ENCODE data around the gene FAM90A26.
A peak's percentile ranks its signal among the peaks of the same experiment; 100 is the strongest.
"Not testable (repeated sequence)": the region's sequence is repeated elsewhere in the genome, so short reads cannot be mapped to it uniquely, and the experiment has no call there.

Gene FAM90A26, protein sequence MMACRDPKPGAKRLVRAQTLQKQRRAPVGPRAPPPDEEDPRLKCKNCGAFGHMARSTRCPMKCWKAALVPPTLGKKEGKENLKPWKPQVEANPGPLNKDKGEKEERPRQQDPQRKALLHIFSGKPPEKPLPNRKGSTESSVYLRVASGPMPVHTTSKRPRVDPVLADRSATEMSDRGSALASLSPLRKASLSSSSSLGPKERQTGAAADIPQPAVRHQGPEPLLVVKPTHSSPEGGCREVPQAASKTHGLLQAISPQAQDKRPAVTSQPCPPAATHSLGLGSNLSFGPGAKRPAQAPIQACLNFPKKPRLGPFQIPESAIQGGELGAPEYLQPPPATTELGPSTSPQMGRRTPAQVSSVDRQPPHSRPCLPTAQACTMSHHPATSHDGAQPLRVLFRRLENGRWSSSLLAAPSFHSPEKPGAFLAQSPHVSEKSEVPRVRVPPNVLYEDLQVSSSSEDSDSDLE

DNA sequence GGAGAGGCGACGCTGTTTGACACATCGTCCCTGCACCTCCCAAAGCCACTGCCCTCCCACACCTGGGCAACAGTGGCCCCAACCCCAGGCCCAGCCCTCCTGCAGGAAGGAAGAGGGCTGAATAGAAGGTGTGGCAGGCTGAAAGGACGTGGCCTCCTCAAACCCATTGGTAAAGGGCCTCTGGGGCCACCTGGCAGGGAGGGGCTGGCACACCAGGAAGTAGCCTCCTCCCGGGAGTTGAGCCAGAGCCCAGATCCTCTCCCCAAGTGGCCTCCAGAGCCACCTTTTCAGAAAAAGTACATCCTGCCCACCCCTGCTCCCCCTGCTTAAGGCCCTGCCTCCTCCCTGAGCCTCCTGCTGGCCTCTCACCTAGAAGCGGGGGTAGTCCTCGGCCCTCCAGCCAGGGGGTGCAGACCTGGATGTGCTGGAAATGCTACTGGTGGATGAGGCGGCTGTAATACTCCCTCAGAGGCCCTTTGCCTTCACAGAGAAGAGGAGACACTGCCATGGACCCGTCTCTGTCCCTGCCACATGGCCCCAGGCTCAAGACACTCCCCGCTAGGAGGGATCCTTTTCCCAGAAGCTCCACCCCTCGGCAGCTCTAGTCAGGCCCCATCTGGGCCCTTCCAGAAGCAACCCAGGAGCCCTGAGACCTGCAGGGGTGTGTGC, at the start of gene FAM90A26:
Gene FAM90A26 (plus strand): TSS at position 619 of the 669 bp plus-strand sequence. CDS start 2,764 bp downstream, outside the sequence.
- DNase-seq: not testable (repeated sequence)

GRCh38 chr4:9122711-9123110, 47.5 kb upstream of the FAM90A26 start:
- not testable (repeated sequence) for DNase-seq

GRCh38 chr4:9123572-9124007, 46.6 kb upstream of the FAM90A26 start:
- DNase-seq: peak; percentile 43

DNA sequence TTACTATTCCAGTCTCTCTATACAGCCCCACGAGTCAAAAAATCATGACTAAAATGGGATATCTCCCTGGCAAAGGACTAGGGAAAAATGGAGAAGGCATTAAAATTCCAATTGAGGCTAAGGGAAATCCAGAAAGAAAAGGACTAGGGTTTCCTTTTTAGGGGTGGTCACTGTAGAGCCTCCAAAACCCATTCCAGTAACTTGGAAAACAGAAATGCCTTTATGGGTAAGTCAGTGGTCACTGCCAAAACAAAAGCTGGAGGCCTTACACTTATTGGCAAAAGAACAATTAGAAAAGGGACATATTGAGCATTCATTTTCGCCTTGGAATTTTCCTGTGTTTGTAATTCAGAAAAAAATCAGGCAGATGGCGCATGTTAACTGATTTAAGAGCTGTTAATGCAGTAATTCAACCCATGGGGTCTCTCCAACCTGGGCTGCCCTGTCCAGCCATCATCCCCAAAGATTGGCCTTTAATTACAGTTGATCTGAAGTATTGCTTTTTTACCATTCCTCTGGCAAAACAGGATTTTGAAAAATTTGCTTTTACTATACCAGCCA, 44.5 kb upstream of the FAM90A26 start:
- not testable (repeated sequence) for DNase-seq

GRCh38 chr4:9131420-9131819, 38.8 kb upstream of the FAM90A26 start:
- not testable (repeated sequence) for DNase-seq

DNA sequence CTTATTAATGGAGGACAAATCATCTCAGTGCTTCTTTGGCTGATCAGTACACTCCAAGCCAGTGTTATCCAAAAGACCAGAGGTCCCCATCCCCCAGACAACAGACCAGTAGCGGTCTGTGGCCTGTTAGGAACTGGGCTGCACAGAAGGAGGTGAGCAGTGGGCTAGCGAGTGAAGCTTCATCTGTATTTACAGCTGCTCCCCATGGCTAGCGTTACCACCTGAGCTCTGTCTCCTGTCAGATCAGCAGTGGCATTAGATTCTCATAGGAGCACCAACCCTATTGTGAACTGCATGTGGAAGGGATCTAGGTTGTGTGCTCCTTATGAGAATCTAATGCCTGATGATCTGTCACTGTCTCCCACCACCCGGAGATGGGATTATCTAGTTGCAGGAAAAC, 37.4 kb upstream of the FAM90A26 start:
- not testable (repeated sequence) for DNase-seq

- not testable (repeated sequence) for DNase-seq
Measured at GRCh38 chr4:9134011-9134410, 36.2 kb upstream of the FAM90A26 start.

DNA sequence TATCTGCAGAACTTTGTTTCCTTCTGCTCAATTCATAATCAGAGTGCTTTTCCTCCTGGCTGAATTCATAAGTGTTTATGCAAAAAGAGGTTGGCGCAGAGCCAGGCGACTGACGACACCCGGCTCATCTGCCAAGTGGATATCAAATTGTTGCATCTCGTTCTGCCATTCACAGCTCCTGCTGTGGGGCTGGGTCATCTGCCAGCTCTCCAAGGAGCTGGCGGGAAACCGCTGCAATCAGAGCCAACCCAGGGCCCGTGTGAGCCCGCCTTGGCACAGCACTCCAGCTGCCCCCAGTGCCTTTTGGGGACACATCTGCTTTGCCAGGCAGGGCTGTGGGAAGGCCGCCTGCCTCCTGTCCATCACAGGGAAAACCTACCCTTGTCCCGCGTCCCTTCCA, 35.7 kb upstream of the FAM90A26 start:
- peak; percentile 15 for DNase-seq

DNA sequence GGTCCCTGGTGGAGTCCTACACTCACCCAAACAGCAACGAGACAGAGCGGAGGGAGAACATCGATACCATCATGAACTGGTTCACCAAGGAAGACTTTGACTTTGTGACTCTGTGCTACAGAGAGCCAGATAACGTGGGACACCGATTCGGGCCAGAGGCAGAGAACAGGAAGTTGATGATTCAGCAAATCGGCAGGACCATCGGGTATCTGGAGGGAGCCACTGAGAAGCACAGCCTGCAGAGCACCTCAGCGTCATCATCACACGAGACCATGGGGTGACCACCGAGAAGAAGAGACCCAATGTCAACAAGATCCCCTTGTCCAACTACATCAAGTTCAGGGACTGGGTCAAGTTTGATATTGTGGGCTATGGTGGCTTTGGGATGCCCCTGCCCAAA, 29.2 kb upstream of the FAM90A26 start:
- DNase-seq: not testable (repeated sequence)

GRCh38 chr4:9142786-9143185, 27.4 kb upstream of the FAM90A26 start:
- DNase-seq: not testable (repeated sequence)

DNA sequence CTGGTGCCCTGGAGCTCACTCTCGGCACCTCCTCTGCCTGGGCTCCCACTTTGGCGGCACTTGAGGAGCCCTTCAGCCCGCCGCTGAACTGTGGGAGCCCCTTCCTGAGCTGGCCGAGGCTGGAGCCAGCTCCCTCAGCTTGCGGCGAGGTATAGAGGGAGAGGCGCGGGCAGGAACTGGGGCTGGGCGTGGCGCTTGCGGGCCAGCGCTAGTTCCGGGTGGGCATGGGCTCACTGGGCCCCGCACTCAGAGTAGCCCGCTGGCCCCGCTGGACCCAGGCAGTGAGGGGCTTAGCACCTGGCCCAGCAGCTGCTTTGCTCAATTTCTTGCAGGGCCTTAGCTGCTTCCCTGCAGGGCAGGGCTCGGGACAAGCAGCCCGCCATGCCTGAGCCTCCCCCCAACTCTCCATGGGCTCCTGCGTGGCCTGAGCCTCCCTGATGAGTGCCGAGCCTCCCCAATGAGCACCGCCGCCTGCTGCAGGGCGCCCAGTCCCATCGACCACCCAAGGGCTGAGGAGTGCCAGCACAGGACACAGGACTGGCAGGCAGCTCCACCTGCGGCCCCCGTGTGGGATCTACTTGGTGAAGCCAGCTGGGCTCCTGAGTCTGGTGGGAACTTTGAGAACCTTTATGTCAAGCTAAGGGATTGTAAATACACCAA, 26.7 kb upstream of the FAM90A26 start:
- no peak for DNase-seq

DNA sequence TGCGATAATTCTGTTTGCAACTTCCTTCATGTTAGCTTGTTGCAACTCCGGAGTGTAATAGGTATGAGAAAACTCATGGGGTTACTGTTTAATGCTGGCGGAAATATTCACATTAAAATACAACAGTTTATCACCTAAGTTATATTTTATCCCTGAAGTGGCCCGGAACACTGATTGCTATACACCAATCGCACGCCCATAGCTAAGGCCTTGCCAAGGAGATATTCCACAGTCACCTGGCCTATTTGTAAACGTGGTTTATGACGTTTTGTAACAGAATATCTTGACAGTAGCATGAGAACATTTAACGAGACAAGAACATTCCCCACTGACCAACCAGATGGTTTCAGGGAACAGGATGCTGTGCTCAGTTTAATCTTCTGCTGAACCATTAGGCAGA, 23.2 kb upstream of the FAM90A26 start:
- no peak for DNase-seq

DNA sequence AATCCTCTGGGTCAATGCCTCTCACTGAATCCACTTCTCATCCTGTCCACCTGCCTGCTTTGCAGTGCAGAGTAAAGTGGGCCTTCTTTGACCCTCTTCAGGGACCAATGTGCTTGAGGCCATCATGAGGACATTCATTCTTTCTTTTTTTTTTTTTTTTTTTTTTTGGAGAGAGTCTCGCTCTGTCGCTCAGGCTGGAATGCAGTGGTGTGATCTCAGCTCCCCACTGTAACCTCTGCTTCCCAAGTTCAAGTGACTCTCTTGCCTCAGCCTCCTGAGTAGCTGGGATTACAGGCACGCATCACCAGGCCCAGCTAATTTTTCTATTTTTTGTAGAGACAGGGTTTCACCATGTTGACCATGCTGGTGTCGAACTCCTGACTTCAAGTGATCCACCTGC, 22.8 kb upstream of the FAM90A26 start:
- DNase-seq: not testable (repeated sequence)

DNA sequence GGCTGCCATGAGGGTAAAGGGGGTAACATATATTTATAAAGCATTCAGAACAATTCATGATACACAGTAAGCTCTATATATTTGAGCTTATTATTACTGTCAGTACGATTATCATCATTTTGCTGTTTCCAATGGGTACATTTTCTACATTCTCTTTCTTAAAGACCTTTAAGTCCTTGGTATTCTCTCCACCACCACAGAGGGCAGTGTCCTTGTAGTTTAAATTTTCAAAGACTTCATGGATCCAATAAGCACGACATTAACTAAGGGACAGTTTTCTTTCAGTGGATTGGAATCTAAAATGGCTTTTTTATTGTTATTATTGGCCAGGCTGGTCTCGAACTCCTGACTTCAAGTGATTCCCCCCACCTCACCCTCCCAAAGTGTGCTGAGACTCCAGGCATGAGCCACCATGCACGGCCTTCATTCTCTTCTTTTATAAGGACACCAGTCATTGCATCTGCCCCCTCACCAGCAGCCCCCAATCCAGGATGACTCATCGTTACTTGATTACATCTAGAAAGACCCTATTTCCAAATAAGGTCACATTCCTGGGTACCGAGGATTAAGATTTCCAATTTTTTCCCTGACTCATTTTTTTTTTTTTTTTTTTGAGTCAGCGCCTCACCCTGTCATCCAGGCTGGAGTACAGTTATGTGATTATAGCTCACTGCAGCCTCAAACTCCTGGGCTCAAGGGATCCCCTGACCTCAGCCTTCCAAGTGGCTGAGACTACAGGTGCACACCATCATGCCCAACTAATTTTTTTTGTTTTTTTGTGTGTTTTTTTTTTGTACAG, 21.4 kb upstream of the FAM90A26 start:
- DNase-seq: not testable (repeated sequence)

- not testable (repeated sequence) for DNase-seq
Measured at GRCh38 chr4:9151809-9152179, 18.4 kb upstream of the FAM90A26 start.

- DNase-seq: not testable (repeated sequence)
Measured at GRCh38 chr4:9152180-9153007, 17.8 kb upstream of the FAM90A26 start.

DNA sequence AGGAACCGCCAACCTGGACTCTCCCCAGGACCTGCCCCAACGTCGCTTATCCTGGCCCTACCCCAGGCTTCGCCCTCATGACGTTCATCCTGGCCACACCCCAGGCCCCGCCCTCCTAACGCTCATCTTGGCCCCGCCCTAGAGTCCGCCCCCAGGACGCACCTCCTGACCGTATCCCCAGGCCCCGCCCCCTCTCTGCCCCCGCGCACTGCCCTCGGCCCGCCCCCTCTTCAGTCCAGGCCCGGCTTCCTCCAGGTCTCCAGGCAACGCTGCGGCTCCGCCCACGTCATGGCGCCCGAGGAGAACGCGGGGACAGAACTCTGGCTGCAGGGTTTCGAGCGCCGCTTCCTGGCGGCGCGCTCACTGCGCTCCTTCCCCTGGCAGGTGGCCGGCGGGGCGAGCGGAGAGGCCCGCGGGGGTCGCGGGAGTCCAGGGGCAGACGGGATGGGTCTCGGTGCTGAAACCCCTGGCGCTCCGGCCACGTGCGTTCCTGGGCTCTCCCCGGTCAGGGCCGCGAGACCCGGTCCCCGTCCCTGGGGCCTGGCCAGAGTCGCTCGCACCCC, 17.1 kb upstream of the FAM90A26 start:
- DNase-seq: not testable (repeated sequence)

DNA sequence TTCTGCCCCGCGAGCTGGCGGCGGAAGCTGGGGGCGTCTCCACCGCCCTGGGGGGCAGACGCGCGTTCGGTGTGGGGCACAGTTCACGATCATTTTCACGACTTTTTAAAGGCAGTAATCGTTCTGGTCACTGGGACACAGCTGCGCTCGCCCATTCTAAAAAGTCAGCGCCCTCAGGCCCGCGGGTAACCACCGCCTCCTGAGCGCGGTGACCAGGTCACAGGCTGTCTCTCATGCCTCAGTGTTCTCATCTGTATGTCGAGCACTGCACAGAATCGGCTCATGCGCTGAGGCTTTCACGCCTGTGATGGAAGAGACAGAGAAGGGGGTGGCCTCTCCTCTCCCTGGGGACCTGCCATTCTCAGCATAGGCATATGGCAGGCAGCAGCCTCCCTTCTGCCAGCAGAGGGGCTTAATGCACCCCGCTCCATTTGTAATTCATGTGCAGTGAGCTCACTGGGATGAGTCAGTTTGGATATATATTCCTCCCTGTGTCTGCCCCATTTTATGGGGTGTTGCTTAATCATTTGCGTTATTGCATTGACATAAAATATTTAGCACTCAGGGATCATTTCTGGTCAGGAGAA, 16.5 kb upstream of the FAM90A26 start:
- DNase-seq: not testable (repeated sequence)

- not testable (repeated sequence) for DNase-seq
Measured at GRCh38 chr4:9155101-9155886, 14.9 kb upstream of the FAM90A26 start.

- DNase-seq: not testable (repeated sequence)
Measured at GRCh38 chr4:9158392-9158791, 11.8 kb upstream of the FAM90A26 start.

All from COR-L47 (cell line).